NCI-H510A (cell line): ENCODE results near the gene STAG3.

Experiments used
- DNase-seq: peaks from one replicate; lab custom pipeline; 2025; lab: John Stamatoyannopoulos, UW

STAG3 gene

GRCh38 chr7:100156331-100157068 lies 21.2 kb upstream of the STAG3 start:
- DNase-seq: no peak

GRCh38 chr7:100157069-100157333 lies 20.7 kb upstream of the STAG3 start:
- no peak for DNase-seq

- peak; percentile 28 for DNase-seq
Observed at GRCh38 chr7:100157334-100158228, 20.1 kb upstream of the STAG3 start.

- DNase-seq: peak; percentile 77
Observed at GRCh38 chr7:100158229-100159098, 19.3 kb upstream of the STAG3 start, which contains the start of gene TRAPPC14. Gene TRAPPC14 (minus strand): TSS chr7:100158723. CDS start chr7:100158499, 224 bp downstream.

- DNase-seq: no peak
Observed at GRCh38 chr7:100159099-100159623, 18.6 kb upstream of the STAG3 start.

- no peak for DNase-seq
Observed at GRCh38 chr7:100160067-100160466, 17.7 kb upstream of the STAG3 start.

GRCh38 chr7:100163006-100163531 lies 14.6 kb upstream of the STAG3 start:
- no peak for DNase-seq

- no peak for DNase-seq
Observed at GRCh38 chr7:100163871-100164270, 13.8 kb upstream of the STAG3 start.

GRCh38 chr7:100166317-100166940 lies 11.3 kb upstream of the STAG3 start:
- no peak for DNase-seq

GRCh38 chr7:100166970-100167911 lies 10.5 kb upstream of the STAG3 start:
- DNase-seq: no peak

GRCh38 chr7:100167912-100168323 lies 9.8 kb upstream of the STAG3 start:
- no peak for DNase-seq

- no peak for DNase-seq
Observed at GRCh38 chr7:100169147-100169850, 8.4 kb upstream of the STAG3 start.

GRCh38 chr7:100170101-100170897 lies 7.4 kb upstream of the STAG3 start:
- DNase-seq: no peak

GRCh38 chr7:100171087-100171681 lies 6.5 kb upstream of the STAG3 start:
- no peak for DNase-seq

- no peak for DNase-seq
Observed at GRCh38 chr7:100171840-100172239, 5.9 kb upstream of the STAG3 start.

- DNase-seq: no peak
Observed at GRCh38 chr7:100173806-100174495, 3.8 kb upstream of the STAG3 start.

- no peak for DNase-seq
Observed at GRCh38 chr7:100174582-100174981, 3.1 kb upstream of the STAG3 start.
